NCI-H82 (cell line): ENCODE data around the gene RFTN1.
A peak's percentile ranks its signal among the peaks of the same experiment; 100 is the strongest.

Source experiments
- DNase-seq: peaks from one replicate; lab custom pipeline; 2025; lab: John Stamatoyannopoulos, UW

The RFTN1 gene

GRCh38 chr3:16466822-16467221 is 46.7 kb downstream of the RFTN1 start:
- no peak for DNase-seq

DNA sequence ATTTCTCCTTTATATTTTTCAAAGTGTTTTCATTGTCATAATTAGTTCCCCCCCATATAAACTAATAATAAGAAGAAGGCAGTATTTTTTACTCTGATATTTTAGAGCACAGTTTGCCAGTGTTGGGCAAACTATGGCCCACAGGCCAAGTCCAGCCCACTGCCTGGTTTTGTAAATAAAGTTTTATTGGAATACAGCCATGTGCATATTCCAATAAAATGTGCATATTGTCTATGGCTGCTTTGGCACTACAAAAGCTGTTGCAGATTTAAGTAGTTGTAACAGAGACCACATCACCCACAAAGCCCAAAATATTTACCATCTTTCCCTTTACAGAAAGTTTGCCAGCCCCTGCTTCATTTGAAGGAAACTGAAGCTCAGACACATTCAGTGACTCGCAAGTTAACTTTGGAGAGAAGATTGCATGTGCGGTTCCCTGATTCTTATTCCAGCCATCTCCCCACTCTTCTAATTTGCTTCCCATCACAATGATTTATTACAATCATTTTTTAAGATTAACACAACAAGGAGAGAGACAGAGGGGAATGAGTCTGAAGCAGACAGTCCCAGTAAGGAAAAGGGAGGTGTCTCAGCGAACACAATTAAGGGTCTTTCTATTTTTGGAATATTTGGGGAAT is 48.9 kb downstream of the RFTN1 start:
- DNase-seq = no peak

DNA sequence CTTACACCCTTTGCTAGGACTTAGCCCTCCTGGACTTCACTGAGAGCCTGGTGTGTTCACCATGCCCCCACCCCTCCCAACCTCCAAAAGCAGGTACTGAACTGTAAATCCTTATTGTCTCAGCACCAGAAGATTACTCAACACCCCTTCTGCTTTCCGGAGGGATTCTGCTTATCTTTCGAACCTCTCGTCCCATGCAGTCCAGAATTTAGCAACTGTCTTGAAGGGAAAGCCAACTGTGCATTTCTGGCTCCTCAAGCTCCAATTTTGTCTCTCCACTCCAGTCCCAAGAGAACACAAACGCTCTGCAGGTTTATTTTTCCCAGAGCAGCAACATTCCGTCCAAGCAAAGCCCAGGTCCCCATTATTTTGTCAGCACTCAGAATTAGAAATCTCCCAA is 49.6 kb downstream of the RFTN1 start:
- DNase-seq = no peak

- DNase-seq = no peak
Observed at GRCh38 chr3:16463119-16463518, 50.4 kb downstream of the RFTN1 start.

GRCh38 chr3:16462679-16463078 is 50.8 kb downstream of the RFTN1 start:
- no peak for DNase-seq

GRCh38 chr3:16461463-16462245 is 51.8 kb downstream of the RFTN1 start:
- DNase-seq = peak; percentile 48

- DNase-seq = peak; percentile 81
Observed at GRCh38 chr3:16460886-16461285, 52.6 kb downstream of the RFTN1 start.

GRCh38 chr3:16460273-16460672 is 53.2 kb downstream of the RFTN1 start:
- DNase-seq = no peak

GRCh38 chr3:16456784-16457415 is 56.6 kb downstream of the RFTN1 start:
- peak; percentile 78 for DNase-seq

DNA sequence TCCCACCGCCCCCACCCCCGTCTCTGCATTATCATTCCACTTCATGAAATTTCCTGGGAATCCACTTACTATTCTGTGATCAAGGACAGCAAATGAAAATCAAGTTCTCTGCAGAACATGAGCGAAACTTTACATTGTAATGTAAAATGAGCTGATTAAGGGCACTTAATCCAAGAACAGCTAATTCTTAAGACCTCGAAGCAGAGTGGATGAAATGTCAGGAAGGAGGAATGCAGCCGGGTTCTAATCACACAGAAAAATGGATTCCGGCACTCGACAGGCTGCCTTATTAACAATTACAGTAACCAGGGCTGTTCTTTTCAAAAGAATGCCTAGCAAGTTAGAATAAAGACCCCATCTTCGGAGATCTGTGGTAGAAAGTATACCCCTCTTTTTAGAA is 57.5 kb downstream of the RFTN1 start:
- DNase-seq = peak; percentile 44

GRCh38 chr3:16455001-16455400 is 58.5 kb downstream of the RFTN1 start:
- DNase-seq = peak; percentile 19

DNA sequence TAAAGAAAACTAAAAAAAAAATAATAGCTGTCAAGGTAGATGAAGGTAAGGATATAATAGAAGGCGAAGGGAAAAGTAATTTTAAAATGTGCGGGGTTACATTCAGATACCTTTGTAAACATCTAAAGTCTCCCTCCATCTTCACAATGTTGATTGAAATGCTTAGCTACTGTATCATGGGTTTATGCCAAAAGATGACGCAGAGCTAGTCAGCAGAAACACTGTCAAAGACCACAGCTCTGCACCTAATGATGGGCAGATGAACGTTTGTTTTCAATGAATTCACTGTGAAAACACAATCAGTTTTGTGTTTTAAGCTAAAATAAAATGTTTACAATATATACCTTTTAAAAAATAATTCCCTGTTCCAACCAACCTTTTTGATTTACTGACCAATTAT is 61.2 kb downstream of the RFTN1 start:
- no peak for DNase-seq

DNA sequence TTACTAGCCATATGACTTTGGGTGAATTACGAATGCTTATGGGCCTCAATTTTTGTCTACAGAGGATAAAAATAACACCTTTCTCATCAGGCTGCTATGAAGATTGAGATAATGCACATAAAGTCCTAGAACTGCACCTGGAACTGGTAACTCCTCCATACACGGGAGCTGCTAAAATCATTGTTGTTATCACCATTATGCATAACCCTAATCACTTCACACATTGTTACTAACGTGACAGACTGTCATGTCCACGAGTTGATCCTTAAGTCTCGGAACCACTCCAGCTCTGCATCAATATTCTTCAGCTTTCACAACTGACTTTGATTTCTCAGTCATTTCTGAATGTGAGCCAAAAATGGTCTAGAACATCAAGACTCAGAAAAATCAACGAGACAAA is 64.1 kb downstream of the RFTN1 start:
- peak; percentile 28 for DNase-seq

DNA sequence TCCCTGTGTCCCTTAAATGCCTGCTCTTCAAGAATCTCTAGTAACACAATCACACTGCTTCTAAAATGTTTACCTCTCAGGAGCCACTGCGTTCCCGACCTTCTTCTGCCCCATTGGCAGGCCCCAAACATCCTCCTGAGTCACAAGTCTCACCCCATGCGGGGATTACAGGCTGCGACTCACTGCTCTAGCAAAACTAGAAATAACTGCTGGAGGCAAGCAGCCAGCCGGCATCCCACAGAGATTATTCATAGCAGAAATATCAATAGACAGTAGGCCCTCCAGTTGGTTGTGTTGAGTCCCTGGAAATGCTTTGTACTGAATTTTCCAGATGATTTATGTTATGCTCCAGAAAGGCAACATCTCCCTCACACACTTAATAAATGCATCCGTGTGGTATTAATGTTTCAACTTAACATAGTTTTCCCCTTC is 64.8 kb downstream of the RFTN1 start:
- peak; percentile 32 for DNase-seq

GRCh38 chr3:16447135-16447534 is 66.4 kb downstream of the RFTN1 start:
- no peak for DNase-seq

DNA sequence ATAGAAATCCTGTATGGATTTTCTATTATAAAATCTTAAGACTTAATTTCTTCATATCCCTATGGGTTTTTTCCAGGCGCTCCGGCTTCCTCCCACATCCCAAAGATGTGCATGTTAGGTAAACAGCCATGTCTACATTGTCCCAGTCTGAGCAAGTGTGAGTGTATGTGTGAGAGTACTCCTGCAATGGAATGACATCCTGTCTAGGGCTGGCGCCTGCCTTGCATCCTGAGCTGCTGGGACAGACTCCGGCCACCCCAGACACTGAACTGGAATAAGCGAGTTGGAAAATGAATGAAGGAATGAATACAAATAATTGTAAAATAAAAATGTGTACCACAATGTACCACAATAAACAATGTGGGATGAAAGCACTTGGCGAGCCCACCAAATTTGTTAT is 69.2 kb downstream of the RFTN1 start:
- no peak for DNase-seq

DNA sequence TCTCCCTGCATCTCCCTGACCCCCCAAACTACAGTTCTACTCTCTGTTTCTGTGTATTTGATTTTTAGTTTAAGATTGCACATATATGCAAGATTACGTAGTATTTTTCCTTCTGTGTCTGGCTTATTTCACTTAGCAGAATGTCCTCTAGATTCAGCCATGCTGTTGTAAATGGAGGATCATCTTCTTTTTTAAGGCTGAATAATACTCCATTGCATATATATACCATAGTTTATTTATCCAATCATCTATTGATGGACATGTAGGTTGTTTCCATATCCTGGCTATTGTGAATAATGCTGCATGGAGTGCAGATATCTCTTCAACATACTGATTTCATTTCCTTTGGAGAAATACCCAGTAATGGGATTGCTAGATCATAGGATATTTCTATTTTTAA is 70.8 kb downstream of the RFTN1 start:
- DNase-seq = no peak

DNA sequence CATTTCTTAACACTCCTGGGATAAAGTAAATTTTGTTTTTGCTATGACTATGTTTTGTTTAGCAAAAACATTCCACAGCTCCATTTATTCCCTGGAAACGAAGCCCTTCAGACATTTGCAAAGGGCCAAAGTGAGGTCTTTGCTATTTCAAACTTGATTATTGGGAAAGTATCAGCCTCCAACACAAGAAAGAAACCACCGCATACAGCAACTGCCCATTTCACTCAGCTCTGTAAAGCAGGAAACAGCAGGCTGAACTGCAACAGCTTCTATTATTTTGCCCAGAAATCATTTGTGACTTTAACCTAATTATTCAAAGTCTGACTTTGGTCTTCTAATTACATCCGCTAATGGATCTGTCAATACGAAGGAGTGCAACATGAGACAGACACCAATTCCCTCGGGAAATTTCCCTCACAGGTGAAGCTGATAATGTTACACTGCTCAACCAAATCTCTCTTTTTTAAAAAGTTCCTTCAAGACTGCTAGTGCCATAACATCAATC is 72.1 kb downstream of the RFTN1 start:
- DNase-seq = peak; percentile 59

GRCh38 chr3:16439848-16440708 is 73.4 kb downstream of the RFTN1 start:
- DNase-seq = no peak

- no peak for DNase-seq
Observed at GRCh38 chr3:16439163-16439847, 74.2 kb downstream of the RFTN1 start.

DNA sequence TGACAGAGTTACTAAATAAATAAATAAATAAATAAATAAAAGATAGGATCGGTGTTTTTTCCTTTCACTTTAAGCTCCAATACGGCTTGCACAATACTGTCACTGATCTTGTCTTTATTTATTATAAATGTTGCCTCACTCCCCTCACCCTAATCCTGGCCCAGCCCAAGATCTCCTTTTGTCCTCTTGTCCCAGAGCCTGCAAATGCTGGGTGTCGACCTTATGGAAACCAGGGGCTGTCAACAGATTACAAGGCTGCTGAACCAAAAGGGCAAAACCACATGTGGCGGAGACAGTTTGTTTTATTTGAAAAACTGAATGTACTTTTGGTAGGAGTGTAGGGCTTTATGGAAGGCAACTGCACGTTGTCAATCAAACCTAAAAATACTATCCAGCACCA is 75.9 kb downstream of the RFTN1 start:
- DNase-seq = no peak
